Activated CD4-positive, CD25-positive, alpha-beta regulatory T cell treated with anti-CD3 and anti-CD28 coated beads, Interleukin-2, amount 50 U/mL, for 16 hours (primary cell): ENCODE measurements around the gene DPP4.

Experiments used
- DNase-seq: peaks from one replicate; pipeline ENCODE4 v3.0.0-alpha.2; 2020; ENCODE audit warnings: low read depth, low spot score

Gene DPP4

DNA sequence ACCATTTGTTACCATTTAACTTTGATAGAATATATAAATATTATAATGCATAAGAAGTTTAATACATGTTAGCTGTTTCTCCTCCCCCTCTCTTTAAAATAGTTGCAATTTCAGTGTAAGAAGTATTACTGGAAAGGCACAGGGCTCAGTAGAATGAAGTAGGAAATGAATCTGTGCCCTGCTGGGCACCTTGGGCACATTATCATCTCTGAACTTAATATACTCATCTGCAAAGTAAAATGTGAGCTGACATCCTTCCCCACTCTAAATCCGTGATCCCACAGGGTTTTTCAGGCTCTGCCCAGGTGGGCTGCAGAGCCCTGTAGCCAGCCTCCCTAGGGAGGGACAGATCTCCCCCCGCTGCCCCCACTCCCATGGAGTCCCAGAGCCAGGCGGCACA lies 56.8 kb downstream of the DPP4 start:
- no peak for DNase-seq

DNA sequence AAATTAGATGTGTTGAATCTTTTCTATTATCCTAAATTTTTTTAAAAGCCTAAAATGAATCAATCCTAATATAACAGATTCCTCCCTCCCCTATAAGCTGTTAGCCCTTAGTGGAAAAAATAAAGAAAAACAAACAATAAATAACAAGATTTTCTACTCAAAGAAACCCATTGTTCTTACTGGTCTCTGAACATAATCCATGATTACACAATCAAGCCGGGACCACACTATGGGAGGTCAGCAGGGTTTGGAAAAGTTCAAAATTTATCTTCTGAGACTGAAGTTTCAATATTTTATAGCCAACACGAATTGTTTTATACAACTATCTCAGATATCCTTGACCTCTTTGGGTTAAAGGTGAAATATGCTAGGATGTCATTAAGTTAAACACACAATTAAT lies 57.9 kb downstream of the DPP4 start:
- DNase-seq: no peak

DNA sequence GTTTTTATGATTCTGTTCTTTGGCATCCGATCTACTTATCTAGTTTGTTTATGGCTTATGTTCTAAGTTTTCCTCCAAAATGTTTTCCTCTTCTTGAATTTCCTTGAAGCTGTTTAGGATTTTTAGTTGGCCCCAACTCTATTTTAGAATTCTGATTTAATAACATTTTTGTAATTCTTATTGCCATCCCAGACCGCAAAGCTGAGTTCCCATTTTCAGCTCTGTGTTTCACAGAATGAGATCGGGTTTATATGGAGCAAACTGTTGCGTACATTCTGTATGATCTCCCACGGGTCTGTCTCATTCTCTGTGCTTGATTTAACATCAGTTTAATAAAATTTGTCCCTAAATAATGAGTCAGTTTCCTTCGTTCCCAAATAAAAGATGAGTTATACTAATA lies 59.3 kb downstream of the DPP4 start:
- DNase-seq: no peak

DNA sequence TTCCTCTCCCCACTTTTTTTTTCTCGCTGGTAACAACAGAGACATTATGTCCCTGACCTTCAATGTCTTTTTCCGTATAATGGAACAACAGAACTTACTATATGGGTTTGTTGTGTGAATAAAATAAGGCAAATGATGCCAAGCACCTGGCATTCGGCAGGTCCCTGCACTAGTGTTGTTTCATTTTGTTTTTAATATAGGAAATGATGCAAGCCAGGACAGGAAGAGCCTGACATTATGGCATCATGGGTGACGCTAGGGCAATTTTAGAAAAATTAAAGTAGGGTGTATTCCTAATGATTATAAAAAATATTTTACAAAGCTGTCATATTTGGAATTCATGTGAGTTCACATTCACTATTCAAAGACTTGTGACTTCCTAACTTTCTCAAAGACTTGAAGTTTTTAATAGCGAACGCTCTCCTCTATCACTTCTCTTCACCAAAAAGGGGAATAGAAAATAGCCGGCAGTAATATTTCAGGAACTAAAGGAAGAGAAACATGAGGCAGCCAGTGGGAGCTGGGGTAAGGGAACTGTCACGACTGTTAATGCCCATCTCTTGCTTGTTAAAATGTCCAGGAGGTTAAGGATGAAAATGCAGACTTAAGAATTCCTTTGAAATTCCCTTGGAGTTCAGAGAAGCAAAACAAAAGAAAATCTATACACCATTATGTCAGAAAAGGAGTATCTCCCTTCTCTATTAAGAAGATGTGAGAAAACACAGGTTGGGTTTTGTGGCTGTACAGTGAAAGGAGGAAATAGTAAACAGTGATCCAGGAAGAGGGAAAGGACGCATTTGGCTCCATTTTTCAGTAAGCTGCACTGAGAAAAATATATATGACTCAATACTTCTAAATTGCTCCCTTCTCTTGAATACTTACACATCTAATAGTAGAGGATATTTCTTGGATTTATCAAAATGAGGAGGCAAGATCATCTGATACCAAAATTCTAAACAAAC lies 60.2 kb downstream of the DPP4 start:
- DNase-seq: no peak

DNA sequence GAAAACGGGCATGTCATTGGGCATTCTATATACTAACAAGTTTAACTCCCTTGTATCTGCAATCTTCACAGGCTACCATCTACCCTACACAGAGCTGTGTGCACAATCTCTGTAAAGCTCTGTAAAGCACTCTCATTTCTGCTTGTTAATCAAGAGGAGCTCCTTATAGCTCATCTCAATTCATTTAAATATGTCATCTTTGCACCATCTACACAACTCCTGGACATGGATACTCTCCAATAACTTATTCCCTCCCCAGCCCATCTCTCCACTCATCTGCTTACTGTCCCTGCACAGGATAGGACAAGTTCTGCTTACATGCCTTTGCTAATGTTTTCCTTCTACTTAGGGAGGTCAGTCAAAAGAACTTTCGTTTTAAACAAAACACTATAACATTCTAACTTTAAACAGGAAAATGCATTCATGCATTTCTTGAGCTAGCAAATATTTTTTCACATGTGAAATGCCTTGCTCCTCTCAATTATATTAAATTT lies 61.4 kb downstream of the DPP4 start:
- DNase-seq: no peak

DNA sequence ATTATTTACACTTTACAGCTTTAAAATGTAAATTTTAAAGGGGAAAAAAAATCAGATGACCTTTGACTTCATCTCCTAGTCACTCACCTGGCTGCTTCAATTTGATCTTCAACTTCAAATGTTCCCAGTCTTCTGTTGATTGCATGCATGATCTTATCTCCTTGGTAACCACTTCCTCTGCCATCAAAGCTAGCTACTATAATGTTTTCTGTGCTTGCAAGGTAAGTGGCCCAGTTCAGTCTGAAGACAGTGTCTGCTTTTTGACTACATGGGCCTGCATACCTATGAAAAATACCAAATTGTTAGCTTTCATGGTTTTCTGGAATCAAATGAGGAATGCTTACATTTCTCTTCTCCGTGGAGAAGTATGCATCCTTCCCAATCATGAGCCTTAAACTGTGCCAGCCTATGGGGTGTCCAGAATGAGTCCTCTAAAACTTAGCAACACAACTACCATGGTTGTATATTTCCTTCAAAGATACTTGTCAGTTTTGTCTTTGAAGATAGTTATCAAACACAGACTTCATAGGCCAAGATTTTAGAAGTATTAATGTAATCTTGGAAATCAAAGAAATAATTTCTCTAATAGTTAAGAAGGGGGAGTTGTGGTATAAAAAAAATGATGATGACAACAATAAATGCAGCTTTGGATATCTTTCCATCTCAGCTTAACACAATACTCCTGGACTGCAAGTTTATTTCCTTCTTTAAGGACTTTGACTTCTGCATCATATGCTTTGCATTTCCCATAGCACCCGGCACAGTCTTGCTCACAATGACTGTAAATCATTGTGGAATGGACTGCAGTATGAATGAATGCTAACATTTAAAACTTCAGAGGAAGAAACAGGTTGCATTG lies 62.1 kb downstream of the DPP4 start:
- peak; percentile 11 for DNase-seq

DNA sequence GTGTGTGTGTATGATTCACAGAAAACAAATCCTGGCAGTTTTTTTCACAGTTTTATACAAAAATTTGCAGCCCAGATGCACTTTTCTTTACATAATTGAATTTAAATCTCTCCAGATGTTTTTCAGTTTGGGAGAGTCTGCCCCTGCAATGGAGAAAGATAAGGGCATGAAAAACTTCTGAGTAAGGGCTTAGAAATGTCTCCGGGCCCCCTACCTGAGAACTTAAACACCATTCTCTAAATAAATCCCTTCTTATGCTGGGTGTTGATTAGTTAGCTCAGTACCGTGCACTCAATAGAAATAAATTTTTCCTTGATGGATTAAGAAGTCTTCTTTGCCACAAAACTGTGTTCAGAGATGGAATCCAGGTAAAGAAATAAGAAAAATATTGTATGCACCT lies 64.5 kb downstream of the DPP4 start:
- no peak for DNase-seq

DNA sequence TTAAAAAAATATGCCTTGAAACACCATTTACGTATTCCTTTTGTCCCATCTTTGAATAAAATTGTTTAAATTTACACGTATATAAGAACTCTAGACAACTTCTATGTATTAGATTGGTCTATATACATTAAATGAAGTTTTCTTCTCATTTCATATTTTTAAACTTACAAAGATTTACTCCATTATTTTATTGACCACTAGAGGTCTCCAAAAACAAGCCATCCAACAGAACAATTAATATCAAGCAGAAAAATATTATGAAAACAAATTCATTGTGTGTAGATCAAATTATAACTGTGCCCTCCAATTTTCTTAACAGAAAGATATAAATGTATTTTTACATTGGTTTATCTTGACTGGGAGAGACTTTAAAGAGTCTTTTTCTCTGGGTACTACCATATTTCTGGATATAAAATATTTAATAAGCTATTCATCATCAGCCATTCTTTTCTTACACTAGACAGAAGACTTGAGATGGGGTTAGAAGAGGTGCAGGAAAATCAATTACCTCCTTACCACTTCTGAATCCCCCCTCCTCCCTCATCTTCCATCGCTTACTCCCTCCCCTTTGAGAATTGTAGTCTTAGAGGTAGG lies 66.5 kb downstream of the DPP4 start:
- DNase-seq: no peak

DNA sequence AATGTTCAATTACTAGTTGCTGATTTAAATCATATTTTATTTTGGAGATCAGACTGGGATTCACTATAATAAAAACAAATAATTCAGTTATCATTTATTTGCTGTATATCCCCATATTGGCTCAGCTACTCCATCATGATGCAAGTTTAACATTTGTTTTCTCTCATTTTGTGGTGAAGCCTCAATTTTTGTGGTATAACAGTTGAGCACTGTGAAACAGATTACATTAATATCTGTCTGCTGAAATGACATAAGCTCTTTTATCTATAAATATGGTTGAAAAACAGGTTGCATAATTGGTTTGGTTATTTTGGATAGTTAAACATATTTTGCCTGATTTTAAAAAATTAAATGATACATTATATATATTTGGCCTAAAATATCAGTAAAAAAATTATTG lies 67.7 kb downstream of the DPP4 start:
- DNase-seq: no peak

DNA sequence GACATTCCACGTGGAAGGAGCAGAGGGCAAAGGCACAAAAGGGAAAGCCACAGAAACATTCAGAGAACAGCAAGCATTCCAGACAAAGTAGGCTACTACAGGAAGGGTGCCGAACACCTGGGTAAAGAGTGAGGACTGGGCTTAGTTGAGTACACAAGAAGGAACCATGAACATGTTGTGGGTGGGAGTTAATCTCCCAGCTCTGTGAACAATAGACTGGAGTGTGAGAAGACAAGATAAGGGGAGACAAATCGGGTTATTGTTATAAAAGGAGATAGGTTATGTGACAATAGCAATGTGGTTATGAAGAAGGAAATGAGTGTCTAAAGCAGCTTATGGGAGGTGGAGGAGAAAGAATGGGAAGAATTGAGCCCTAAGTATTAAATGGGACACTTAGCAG lies 70.0 kb downstream of the DPP4 start:
- DNase-seq: no peak

DNA sequence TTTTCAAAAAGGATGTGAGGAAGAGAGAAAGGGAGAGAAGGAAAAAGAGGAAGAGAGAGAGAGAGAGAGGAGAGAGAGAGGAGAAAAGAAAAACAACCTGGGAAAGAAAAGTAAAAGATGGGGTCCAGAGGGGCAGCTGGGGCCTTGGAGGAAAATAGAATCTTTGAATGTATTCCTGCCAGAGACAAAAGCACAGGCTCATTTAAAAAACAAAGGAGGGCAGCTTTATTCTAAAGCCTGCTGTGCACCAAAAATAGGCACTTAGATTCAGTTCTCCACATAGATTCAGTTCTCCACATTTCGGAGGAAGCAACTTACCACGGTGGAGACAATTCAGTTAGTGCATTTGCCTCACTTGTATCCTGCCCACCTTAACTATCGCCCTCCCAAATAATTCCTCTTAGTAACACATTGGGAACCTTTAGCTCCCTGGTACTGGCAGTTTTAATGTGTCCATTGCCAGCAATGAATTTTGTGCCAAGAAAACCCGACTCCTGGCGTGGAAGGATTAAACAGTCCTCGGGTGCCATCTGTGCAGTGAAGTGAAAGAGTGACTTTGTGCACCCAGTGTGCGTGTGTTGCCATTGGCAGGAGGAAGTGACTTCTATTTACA lies 71.3 kb downstream of the DPP4 start:
- no peak for DNase-seq

DNA sequence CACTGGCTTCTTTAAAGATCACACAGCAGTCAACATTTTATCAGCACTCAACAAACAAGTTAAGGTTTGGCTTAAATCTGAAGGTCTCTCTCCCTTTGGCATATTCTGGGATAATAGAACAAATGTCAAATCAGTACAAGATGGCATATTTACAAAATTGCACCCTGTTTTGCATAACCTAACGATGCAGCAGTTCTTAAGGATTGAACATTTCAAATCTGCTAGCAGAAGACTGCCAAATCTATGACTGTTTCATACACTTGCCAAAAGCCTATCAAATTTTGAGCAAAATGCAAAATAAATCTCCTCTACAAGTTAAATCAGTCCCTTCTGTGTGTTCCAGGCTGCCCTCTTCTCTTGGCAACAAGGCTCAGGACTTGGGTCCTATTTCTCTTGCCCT lies 73.6 kb downstream of the DPP4 start:
- no peak for DNase-seq

DNA sequence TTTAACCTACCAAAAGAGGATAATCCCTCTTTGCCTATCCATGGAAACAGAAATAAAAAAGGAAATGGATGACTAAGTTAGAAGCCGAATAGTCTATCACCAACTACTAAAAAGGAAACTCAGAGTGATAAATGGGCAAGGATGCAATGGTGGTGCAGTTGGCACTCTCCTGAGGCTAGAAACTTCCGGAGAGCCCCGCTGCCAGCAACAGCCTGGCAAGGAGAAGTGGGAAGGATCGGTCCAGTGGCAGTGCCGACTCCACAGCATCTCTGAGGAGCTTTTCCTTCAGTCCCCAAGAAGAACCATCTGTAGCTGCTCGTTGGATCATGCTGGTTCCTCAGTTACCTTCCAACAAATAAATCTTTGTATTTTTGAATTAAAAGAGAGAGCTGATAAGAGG lies 74.7 kb downstream of the DPP4 start:
- no peak for DNase-seq

DNA sequence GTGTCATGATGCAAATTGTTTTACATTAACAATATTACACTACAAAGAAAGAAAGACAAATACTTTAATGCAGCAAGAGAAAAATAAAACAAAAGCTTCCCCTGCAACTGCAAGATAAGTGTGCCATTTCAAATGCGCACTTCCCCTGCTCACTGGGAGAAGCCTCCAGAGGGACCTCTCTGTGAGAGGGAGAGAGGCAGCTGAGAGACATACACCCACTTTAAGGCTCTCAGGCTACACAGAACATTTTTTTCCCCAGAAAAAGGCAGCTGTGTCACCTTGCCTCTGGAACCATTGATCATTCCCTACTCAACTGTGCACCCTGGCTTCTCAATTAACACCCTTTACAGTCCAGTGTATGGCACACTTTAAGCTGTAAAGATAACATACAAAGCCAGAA lies 75.2 kb downstream of the DPP4 start:
- no peak for DNase-seq

DNA sequence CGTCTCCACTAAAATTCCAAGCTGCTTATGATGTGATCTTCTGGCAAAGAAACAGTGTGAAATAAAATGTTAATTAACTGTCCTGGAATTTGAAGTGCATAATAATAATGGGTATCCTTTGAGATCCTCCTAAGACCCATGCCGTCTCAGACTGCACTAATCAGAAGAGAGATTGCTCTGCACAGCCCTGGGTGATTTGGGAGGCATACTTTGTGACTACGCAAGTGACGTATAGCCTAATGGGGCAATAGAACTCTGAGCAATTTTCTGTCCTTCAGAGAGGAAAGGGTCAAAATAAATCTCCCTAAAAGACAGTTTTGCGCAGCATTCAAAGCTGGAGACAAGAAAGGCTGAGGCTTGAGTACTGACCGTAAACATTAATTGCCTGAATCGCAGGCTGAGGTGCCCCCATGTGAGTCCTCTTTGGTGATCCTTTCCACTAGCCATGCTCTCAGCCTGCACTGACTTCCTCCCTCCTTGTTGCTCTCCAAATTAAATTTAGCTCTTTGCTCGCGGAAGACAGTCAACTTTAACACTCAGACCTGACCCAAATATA lies 76.0 kb downstream of the DPP4 start:
- DNase-seq: no peak

DNA sequence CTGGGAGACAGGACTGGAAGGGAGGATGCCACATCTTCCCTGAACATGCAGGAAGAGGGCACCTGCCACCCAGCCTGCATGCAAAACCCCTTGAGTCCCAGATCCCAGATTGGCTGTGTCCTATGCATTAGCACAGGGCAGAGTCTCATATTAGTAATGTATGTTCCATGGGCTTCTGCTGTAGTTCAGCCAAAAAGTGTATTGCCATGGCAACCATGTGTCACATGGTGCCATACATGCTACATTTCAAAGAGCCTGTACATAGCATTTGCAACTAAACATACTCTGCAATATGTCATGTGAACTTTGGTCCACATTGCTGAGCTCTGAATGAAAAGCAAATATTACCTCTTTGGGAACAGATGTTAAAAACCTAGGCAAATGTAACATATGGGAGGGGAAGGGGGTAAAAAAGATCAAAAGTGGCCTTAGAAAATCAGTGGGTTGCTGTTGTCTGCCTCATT lies 78.4 kb downstream of the DPP4 start:
- no peak for DNase-seq

DNA sequence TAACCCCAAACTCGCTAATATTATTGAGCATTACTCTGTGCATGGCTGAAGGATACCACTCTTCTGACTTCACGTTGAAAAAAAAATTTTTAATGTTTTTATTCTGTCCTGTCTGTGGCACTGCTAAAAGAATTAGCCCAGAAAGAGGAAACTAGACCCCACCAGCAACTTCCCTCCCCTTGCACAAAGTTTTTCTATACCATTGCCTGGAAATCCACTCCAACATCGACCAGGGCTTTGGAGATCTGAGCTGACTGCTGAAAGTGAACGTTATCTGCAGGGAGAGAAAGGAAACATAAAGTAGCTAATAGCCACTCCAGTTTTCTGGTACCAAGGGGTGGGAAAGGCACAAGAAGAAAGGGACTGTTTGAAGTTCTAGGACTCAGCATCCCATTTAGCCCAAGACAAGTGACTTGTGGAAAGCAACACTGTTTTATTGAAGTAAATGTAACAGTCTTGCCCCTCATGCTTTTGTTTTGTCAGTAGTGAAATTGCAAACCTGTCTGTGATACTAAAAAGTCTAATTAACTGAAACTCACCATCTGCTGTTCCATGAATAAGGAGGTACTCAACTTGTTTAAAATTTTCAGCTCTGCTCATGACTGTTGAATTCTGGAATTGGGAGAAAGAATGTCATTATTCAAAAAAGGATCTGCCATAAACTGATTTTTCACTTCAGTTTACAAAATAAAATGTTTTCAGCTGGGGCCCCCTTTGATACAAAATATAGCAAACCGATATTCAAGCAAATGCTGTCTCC lies 79.1 kb downstream of the DPP4 start:
- DNase-seq: no peak

DNA sequence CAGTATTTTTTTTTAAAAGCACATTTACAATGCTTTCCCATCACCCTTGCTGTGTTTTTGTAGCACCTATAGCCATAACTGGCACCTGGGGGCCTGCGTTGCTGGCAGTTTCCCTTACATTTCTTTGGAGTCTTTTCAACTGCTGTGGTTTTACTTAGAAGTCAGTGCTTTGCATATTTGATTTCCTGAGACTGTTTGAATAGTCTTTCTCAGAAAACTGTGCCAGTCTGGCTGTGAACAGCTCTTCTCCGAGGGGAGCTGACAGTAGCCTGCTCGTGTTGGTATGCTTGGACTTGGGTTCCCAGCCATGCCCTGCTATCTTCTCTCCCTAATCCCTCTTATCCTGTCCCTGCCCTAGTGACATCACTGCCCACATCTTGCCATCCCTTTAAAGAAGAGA lies 81.5 kb downstream of the DPP4 start:
- DNase-seq: peak; percentile 13

DNA sequence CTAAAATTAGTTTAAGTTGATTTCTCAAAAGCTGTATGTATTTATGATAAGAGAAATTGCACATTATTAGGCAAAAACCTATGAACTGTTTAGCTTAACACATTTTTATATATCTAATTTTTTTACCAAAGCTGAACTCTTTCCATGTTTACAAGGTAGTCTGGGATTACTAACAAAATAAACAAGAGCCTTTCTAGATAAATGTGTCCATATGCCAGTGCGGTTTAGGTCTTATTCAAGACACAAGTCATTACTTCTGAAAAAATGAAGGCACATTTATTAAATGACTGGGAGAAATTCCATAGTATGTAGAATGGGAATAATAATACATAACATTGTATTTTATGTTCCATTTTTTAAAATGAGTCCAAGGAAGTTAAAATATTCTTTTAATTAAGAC lies 82.0 kb downstream of the DPP4 start:
- no peak for DNase-seq

DNA sequence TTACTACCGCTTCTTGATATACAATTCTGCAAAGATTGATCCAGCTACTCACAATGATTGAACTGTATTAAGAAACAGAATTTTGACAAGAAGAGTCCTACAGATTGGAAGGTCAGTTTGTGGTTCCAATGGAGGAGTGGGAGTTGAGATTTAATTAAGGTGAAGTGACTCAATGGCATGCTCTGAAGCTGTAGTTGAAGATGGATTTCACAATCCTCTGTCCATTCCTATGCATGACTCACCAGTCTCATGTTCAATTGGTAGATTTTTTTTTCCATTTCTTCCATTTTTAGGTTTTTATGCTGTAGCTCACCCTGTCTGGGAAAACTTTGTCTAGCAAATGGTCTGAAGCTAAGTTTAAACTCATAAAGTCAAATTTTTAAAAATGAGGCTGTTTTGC lies 83.3 kb downstream of the DPP4 start:
- no peak for DNase-seq

DNA sequence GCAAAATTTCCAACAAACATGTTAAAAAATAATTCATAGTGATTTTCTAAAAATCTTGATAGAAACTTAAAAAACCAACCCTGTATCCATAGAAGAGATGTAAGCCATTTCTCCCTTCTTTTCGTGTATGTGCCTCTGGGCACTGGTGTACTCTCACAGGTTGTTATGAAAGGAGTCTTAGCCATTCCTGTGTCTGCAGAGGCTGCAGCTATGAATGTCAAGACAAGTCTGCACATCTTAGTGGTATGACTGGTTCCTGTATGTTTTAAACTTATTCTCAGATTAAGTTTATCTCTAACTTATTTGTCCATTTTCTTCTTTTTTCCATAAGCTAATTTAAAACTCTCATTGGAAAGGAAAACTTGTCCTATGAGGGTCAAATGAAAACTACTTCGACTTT lies 84.0 kb downstream of the DPP4 start:
- DNase-seq: no peak
